Esophagus muscularis mucosa (tissue), 4 donors: Measurements from ENCODE around the gene FASTK. TPM values are rescaled to one million over a fixed set of nuclear protein-coding genes. Genes with fewer than 3 reads are reported as not detected.

Experiments
- DNase-seq: peaks from one replicate; pipeline ENCODE4 v3.0.0-alpha.2; 2017; ENCODE audit errors: extremely low spot score
- H3K27ac ChIP-seq, 4 donors: fragments of 200-600 bp; sonication (generic); replicated peaks in 1 of 4; 1 replicate in 3 of 4; 2 replicates in 1 of 4; pipeline ENCODE4 v1.5.1; 2016 to 2019; ENCODE audit warnings: mild to moderate bottlenecking in 1 of 4
- H3K27me3 ChIP-seq, 4 donors: fragments of 200-600 bp; sonication (generic); one replicate each; pipeline versions ENCODE4 v1.5.1 to v1.6.0; 2016 to 2019
- H3K36me3 ChIP-seq, 4 donors: fragments of 200-600 bp; sonication (generic); one replicate each; pipeline ENCODE4 v1.5.1; 2016 to 2019
- H3K4me1 ChIP-seq, 4 donors: fragments of 200-600 bp; sonication (generic); one replicate each; pipeline ENCODE4 v1.5.1; 2016 to 2019
- H3K4me3 ChIP-seq, 4 donors: fragments of 200-600 bp; sonication (generic); 1 replicate in 2 of 4; 2 replicates in 2 of 4; pipeline ENCODE4 v1.5.1; 2016 to 2019; ENCODE audit warnings: mild to moderate bottlenecking in 4 of 4, moderate library complexity in 1 of 4
- H3K9me3 ChIP-seq, 4 donors: fragments of 200-600 bp; sonication (generic); 1 replicate in 3 of 4; 2 replicates in 1 of 4; pipeline ENCODE4 v1.5.1; 2016 to 2019
- CTCF ChIP-seq, 3 experiments: fragments of 200-600 bp in 2 of 3; fragments of 450-650 bp in 1 of 3; sonication (generic) in 2 of 3; IDR thresholded peaks; one replicate each; pipeline ENCODE4 v1.5.1; 2017 to 2019; ENCODE audit warnings: antibody characterized with exemption in 3 of 3, mild to moderate bottlenecking in 2 of 3, moderate library complexity in 1 of 3
- EP300 ChIP-seq: sonication (generic); formaldehyde crosslinking; IDR thresholded peaks from one replicate; pipeline ENCODE4 v1.6.1; 2017; ENCODE audit warnings: antibody characterized with exemption
- POLR2A ChIP-seq: fragments of 450-650 bp; IDR thresholded peaks from one replicate; pipeline ENCODE4 v1.6.1; 2017; ENCODE audit warnings: antibody characterized with exemption, moderate library complexity, mild to moderate bottlenecking, low read depth
- POLR2AphosphoS5 ChIP-seq, 2 donors: sonication (generic); formaldehyde crosslinking; IDR thresholded peaks; one replicate each; pipeline ENCODE4 v1.6.1; 2017; ENCODE audit warnings: antibody characterized with exemption in 2 of 2
- WGBS: methylation state at CpG from one replicate; pipeline ENCODE4 v1.1.5; 2018; 5-methylcytosine and 5-hydroxymethylcytosine counted together
- intact Hi-C: fragments of 100-400 bp; cut with DNase I; formaldehyde crosslinking; loops from one replicate; pipeline ENCODE4 v1.15.1; 2023
- total RNA-seq, 4 donors: library from RNA; depleted of rRNA; stranded (reverse); fragments of >200 nt; gene quantifications; one replicate each; pipeline versions ENCODE4 v1.1.0 to v1.2.1, GENCODE V29; 2016

The FASTK gene
- total RNA-seq, 4 donors from 2014 or later: 45.7 to 74.9 (median 60.4) TPM

GRCh38 chr7:151035026-151035717 lies 45.4 kb downstream of the FASTK start:
- Histone ChIP-seq H3K9me3 (no peaks in the 10 kb centered on the region), H3K4me3 (no peak overlapping the region), H3K27me3 (no peaks in the 10 kb centered on the region), H3K36me3 (peaks cover 24 to 69% (median 40%) of the 10 kb centered on the region in 4 donors), H3K4me1 (peaks cover 17 to 24% (median 18%) of the 10 kb centered on the region in 4 donors), H3K27ac (no peak overlapping the region)
- 85% methylated on average over 18 of the region's 21 CpGs for WGBS
- intact Hi-C loops: no loop called here
- DNase-seq: no peak
- TF ChIP-seq CTCF (IDR thresholded peaks at IDR 0.05) (no peak), POLR2A (no peak), POLR2AphosphoS5 (IDR thresholded peaks at IDR 0.05) (no peak), EP300 (no peak)

- H3K36me3 ChIP-seq: peaks cover 24 to 69% (median 40%) of the 10 kb centered on the region in 4 donors
- no peak for TF ChIP-seq EP300
- TF ChIP-seq POLR2A: no peak
- TF ChIP-seq CTCF (IDR thresholded peaks at IDR 0.05): no peak
- TF ChIP-seq POLR2AphosphoS5 (IDR thresholded peaks at IDR 0.05): no peak
- intact Hi-C loops: no loop called here
Measured at GRCh38 chr7:151034312-151035025, 46.1 kb downstream of the FASTK start.

GRCh38 chr7:151033864-151034249 lies 46.8 kb downstream of the FASTK start:
- 95% methylated on average over 3 of the region's 5 CpGs for WGBS
- Histone ChIP-seq H3K36me3 (peaks cover 24 to 69% (median 40%) of the 10 kb centered on the region in 4 donors), H3K27ac (no peak overlapping the region), H3K27me3 (no peaks in the 10 kb centered on the region), H3K9me3 (no peaks in the 10 kb centered on the region), H3K4me3 (no peak overlapping the region), H3K4me1 (peaks cover 15 to 25% (median 17%) of the 10 kb centered on the region in 4 donors)
- DNase-seq: no peak
- intact Hi-C loops: no loop called here
- no peak for TF ChIP-seq POLR2A
- TF ChIP-seq EP300: no peak
- no peak for TF ChIP-seq POLR2AphosphoS5 (IDR thresholded peaks at IDR 0.05)

More at GRCh38 chr7:151034312-151035025, 46.1 kb downstream of the FASTK start:
- 93% methylated on average over 8 of the region's 21 CpGs for WGBS
- H3K27me3 ChIP-seq: no peaks in the 10 kb centered on the region
- H3K4me1 ChIP-seq: peaks cover 15 to 25% (median 18%) of the 10 kb centered on the region in 4 donors
- no peak for DNase-seq
- H3K9me3 ChIP-seq: no peaks in the 10 kb centered on the region
- H3K4me3 ChIP-seq: no peak overlapping the region
- H3K27ac ChIP-seq: no peak overlapping the region

- intact Hi-C loops: no loop called here
- H3K27me3 ChIP-seq: no peaks in the 10 kb centered on the region
- peaks cover 24 to 69% (median 40%) of the 10 kb centered on the region in 4 donors for H3K36me3 ChIP-seq
- no peak overlapping the region for H3K4me3 ChIP-seq
- H3K9me3 ChIP-seq: no peaks in the 10 kb centered on the region
- H3K4me1 ChIP-seq: peaks cover 12 to 21% (median 14%) of the 10 kb centered on the region in 4 donors
- no peak overlapping the region for H3K27ac ChIP-seq
- TF ChIP-seq CTCF (IDR thresholded peaks at IDR 0.05) (no peak), POLR2A (no peak), EP300 (no peak), POLR2AphosphoS5 (IDR thresholded peaks at IDR 0.05) (no peak)
- WGBS: 83% methylated on average over 12 of the region's 17 CpGs
- DNase-seq: no peak
Measured at GRCh38 chr7:151032936-151033863, 47.4 kb downstream of the FASTK start.
